HepG2 (cell line): ENCODE results near the gene RIPPLY2. TPM values are rescaled to one million over a fixed set of nuclear protein-coding genes. Genes with fewer than 3 reads are reported as not detected.

Experiments
- CHCHD3 ChIP-seq: sonication (generic); formaldehyde crosslinking; IDR thresholded peaks from 2 replicates; pipeline ENCODE4 v1.8.0; 2022; ENCODE audit warnings: mild to moderate bottlenecking, missing genetic modification reagents, moderate library complexity
- HCFC1 ChIP-seq: fragments of 150-350 bp; IDR thresholded peaks from 2 replicates; pipeline ENCODE4 v1.6.1; 2014; ENCODE audit warnings: low read depth, low read length
- HNF1B ChIP-seq: sonication (generic); formaldehyde crosslinking; IDR thresholded peaks from 2 replicates; pipeline ENCODE4 v1.5.1; 2020; ENCODE audit warnings: mild to moderate bottlenecking, moderate library complexity, missing genetic modification reagents
- MED13 ChIP-seq: sonication (generic); formaldehyde crosslinking; IDR thresholded peaks from 2 replicates; pipeline ENCODE4 v1.5.0; 2020; ENCODE audit warnings: missing genetic modification reagents
- MIER2 ChIP-seq: IDR thresholded peaks from 2 replicates; pipeline ENCODE4 v1.6.1; 2016; ENCODE audit warnings: missing biosample characterization, missing genetic modification reagents
- NFE2L1 ChIP-seq: sonication (generic); formaldehyde crosslinking; IDR thresholded peaks from 2 replicates; pipeline ENCODE4 v1.4.0; 2020; ENCODE audit warnings: missing genetic modification reagents, mild to moderate bottlenecking, borderline replicate concordance
- NPAS2 ChIP-seq: sonication (generic); formaldehyde crosslinking; IDR thresholded peaks from 2 replicates; pipeline ENCODE4 v1.8.0; 2022; ENCODE audit warnings: mild to moderate bottlenecking, missing genetic modification reagents, borderline replicate concordance
- NR2F1 ChIP-seq, 2 experiments: fragments of 450-650 bp in 1 of 2; formaldehyde crosslinking in 1 of 2; IDR thresholded peaks; 2 replicates each; pipeline versions ENCODE4 v1.5.0 to v1.6.1; 2016 to 2020; ENCODE audit warnings: mild to moderate bottlenecking in 1 of 2, missing compliant biosample characterization in 1 of 2, missing genetic modification reagents in 1 of 2, moderate library complexity in 1 of 2
- TERF1 ChIP-seq: sonication (generic); formaldehyde crosslinking; IDR thresholded peaks from 2 replicates; pipeline ENCODE4 v1.8.0; 2022; ENCODE audit warnings: mild to moderate bottlenecking, missing genetic modification reagents, moderate library complexity
- ZNF274 ChIP-seq: sonication (generic); formaldehyde crosslinking; IDR thresholded peaks from 2 replicates; pipeline ENCODE4 v1.5.1; 2020; ENCODE audit warnings: mild to moderate bottlenecking, missing genetic modification reagents
- ZNF333 ChIP-seq: sonication (generic); formaldehyde crosslinking; IDR thresholded peaks from 2 replicates; pipeline ENCODE4 v1.4.0; 2020; ENCODE audit warnings: mild to moderate bottlenecking, missing genetic modification reagents, borderline replicate concordance
- ZNF34 ChIP-seq: sonication (generic); formaldehyde crosslinking; IDR thresholded peaks from 2 replicates; pipeline ENCODE4 v1.4.0; 2020; ENCODE audit warnings: mild to moderate bottlenecking, missing genetic modification reagents, borderline replicate concordance
- ZNF891 ChIP-seq: sonication (generic); formaldehyde crosslinking; IDR thresholded peaks from 2 replicates; pipeline ENCODE4 v1.5.0; 2020; ENCODE audit warnings: mild to moderate bottlenecking, missing genetic modification reagents
- ZSCAN29 ChIP-seq: sonication (generic); formaldehyde crosslinking; conservative IDR thresholded peaks from 2 replicates; pipeline ENCODE4 v1.4.0; 2020; ENCODE audit warnings: mild to moderate bottlenecking, missing genetic modification reagents
- polyA plus RNA-seq, 8 experiments: library from polyadenylated mRNA; depleted of rRNA in 3 of 8; stranded (reverse) in 7 of 8; unstranded in 1 of 8; fragments of >200 nt; fragmentation: Illumina TruSeq in 4 of 8; extraction: Trizol in 4 of 8; gene quantifications; 2 replicates each; pipeline versions ENCODE4 v1.2.1 to v1.2.3, GENCODE V29; 2011 to 2016; ENCODE audit warnings: low read depth in 4 of 8, missing spikeins in 1 of 8, mixed read lengths in 1 of 8; ENCODE audit not compliant: insufficient read depth in 1 of 8
- total RNA-seq, 5 experiments: library from RNA; depleted of rRNA; stranded (reverse); fragments of >200 nt; fragmentation: Illumina TruSeq; extraction: Trizol; gene quantifications; 2 replicates each; pipeline ENCODE4 v1.2.3, GENCODE V29; 2016; ENCODE audit warnings: low read depth in 1 of 5
- TF ChIP-seq, protein P1 (sequence below): sonication (generic); formaldehyde crosslinking; IDR thresholded peaks from 2 replicates; pipeline ENCODE4 v1.5.1; 2020; ENCODE audit warnings: mild to moderate bottlenecking, missing genetic modification reagents, moderate library complexity
- TF ChIP-seq, protein P2 (sequence below): sonication (generic); formaldehyde crosslinking; IDR thresholded peaks from 2 replicates; pipeline ENCODE4 v1.9.0; 2021; ENCODE audit warnings: missing genetic modification reagents, borderline replicate concordance
- TF ChIP-seq, protein P3 (sequence below): sonication (generic); formaldehyde crosslinking; IDR thresholded peaks from 2 replicates; pipeline ENCODE4 v1.8.0; 2022; ENCODE audit warnings: mild to moderate bottlenecking, missing genetic modification reagents, moderate library complexity

The RIPPLY2 gene
- total and polyA plus RNA-seq, 2 of the 13 experiments (the other 11 are each of a cell fraction or from before 2014, with no cell fraction given), result not detected

- TF ChIP-seq TERF1 (CRISPR knock-in tag), result no peak
- TF ChIP-seq, protein P1, sequence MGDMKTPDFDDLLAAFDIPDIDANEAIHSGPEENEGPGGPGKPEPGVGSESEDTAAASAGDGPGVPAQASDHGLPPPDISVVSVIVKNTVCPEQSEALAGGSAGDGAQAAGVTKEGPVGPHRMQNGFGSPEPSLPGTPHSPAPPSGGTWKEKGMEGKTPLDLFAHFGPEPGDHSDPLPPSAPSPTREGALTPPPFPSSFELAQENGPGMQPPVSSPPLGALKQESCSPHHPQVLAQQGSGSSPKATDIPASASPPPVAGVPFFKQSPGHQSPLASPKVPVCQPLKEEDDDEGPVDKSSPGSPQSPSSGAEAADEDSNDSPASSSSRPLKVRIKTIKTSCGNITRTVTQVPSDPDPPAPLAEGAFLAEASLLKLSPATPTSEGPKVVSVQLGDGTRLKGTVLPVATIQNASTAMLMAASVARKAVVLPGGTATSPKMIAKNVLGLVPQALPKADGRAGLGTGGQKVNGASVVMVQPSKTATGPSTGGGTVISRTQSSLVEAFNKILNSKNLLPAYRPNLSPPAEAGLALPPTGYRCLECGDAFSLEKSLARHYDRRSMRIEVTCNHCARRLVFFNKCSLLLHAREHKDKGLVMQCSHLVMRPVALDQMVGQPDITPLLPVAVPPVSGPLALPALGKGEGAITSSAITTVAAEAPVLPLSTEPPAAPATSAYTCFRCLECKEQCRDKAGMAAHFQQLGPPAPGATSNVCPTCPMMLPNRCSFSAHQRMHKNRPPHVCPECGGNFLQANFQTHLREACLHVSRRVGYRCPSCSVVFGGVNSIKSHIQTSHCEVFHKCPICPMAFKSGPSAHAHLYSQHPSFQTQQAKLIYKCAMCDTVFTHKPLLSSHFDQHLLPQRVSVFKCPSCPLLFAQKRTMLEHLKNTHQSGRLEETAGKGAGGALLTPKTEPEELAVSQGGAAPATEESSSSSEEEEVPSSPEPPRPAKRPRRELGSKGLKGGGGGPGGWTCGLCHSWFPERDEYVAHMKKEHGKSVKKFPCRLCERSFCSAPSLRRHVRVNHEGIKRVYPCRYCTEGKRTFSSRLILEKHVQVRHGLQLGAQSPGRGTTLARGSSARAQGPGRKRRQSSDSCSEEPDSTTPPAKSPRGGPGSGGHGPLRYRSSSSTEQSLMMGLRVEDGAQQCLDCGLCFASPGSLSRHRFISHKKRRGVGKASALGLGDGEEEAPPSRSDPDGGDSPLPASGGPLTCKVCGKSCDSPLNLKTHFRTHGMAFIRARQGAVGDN (CRISPR knock-in tag), result peak; percentile 81
- TF ChIP-seq HCFC1, result peak; percentile 9; the same call in 1 of the 2 replicates
- TF ChIP-seq CHCHD3 (CRISPR knock-in tag), result peak; percentile 98
- peak; percentile 44; the same call in 1 of the 2 replicates for TF ChIP-seq ZNF891
- TF ChIP-seq NR2F1 (CRISPR knock-in tag; IDR thresholded peaks at IDR 0.05), result peak; percentile 91
- peak; percentile 83 for TF ChIP-seq HNF1B (CRISPR knock-in tag)
- peak; percentile 100 for TF ChIP-seq MIER2 (CRISPR knock-in tag)
- TF ChIP-seq, protein P2, sequence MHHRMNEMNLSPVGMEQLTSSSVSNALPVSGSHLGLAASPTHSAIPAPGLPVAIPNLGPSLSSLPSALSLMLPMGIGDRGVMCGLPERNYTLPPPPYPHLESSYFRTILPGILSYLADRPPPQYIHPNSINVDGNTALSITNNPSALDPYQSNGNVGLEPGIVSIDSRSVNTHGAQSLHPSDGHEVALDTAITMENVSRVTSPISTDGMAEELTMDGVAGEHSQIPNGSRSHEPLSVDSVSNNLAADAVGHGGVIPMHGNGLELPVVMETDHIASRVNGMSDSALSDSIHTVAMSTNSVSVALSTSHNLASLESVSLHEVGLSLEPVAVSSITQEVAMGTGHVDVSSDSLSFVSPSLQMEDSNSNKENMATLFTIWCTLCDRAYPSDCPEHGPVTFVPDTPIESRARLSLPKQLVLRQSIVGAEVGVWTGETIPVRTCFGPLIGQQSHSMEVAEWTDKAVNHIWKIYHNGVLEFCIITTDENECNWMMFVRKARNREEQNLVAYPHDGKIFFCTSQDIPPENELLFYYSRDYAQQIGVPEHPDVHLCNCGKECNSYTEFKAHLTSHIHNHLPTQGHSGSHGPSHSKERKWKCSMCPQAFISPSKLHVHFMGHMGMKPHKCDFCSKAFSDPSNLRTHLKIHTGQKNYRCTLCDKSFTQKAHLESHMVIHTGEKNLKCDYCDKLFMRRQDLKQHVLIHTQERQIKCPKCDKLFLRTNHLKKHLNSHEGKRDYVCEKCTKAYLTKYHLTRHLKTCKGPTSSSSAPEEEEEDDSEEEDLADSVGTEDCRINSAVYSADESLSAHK (CRISPR knock-in tag), result peak; percentile 96; the same call in 1 of the 2 replicates
- no peak for TF ChIP-seq NPAS2 (CRISPR knock-in tag)
- TF ChIP-seq, protein P3, sequence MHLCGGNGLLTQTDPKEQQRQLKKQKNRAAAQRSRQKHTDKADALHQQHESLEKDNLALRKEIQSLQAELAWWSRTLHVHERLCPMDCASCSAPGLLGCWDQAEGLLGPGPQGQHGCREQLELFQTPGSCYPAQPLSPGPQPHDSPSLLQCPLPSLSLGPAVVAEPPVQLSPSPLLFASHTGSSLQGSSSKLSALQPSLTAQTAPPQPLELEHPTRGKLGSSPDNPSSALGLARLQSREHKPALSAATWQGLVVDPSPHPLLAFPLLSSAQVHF (CRISPR knock-in tag), result peak; percentile 66; the same call in 1 of the 2 replicates
- 0 out of 2 replicates have a peak, but pooled peaks have one; percentile 60 for TF ChIP-seq NFE2L1 (CRISPR knock-in tag)
- no peak for TF ChIP-seq ZSCAN29
- no peak for TF ChIP-seq ZNF34 (CRISPR knock-in tag)
- peak; percentile 96 for TF ChIP-seq MED13 (CRISPR knock-in tag)
- TF ChIP-seq ZNF274 (CRISPR knock-in tag), result peak; percentile 72; the same call in 1 of the 2 replicates
- peak; percentile 82 for TF ChIP-seq ZNF333 (CRISPR knock-in tag)
Observed at GRCh38 chr6:83859410-83860358, 6.5 kb downstream of the RIPPLY2 start, which contains the start of gene CYB5R4 (continued).
